NCI-H1694 treated with DMSO at 0.1 percent for 48 hours (cell line): ENCODE measurements around the gene GRIN2C.
A peak's percentile ranks its signal among the peaks of the same experiment; 100 is the strongest.

Experiments
- DNase-seq: peaks from one replicate; lab custom pipeline; 2025; lab: John Stamatoyannopoulos, UW

The GRIN2C gene

DNA sequence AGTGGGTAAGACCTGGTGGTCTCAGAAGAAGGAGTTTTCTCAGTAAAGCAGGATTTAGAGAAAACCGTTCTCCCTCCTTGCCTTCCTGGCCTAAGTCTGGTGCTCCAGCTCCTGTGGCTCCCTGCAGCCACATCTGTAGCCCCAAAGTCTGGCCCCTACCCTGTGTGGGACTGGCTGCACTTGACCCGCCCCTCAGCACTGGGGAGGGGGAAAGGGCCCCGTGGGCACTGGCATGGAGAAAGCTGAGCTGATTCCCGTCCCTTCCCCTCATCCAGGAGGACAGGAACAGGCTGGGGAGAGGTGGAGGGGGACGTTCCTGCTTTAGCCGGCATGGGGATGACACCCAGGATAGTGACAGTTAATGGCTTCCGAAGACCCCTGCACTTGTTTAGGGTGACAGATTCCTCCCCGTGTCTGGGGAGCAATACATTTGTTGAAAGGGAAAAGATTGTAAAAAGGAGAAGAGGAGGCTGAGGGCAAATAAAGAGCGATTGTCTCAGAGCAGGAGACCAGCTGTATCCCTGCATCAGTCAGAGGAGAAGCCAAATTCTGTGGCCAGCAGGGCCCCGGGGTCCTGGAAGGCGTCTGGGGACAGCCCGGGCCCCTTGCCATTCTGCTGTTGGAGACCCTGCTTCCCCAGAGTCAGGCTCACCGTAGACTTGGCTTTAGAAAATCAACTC is 37.9 kb downstream of the GRIN2C start:
- DNase-seq = no peak

DNA sequence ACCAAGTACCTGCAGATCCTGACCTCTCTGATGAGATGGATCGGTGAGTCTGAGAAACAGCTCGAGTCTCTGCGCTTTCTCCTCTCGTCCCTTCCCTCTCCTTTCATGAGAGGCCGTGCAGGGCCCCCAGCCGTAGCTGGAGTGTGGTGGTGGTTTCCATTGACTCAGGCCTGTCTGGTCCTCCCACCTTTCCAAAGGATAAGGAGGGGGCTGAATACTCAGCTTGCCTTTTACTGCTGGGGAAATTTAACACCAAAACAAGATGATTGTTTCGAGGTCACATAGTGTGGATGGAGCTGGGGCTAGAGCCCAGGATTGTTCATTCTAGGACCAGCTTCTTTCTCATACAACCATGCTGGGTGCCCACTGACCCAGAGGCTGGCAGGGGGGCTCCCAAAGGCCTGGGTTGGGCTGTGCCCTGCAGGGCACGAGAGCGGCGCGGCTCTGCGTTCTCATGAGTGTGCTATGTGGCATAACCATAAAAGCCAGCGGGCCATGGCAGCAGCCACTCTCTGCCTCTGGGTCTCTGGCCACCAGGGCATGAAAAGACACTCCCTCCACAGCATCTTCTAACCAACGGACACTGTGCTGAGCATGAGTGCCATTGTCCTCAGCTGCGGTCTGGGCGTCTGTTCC is 39.8 kb downstream of the GRIN2C start:
- DNase-seq = no peak

DNA sequence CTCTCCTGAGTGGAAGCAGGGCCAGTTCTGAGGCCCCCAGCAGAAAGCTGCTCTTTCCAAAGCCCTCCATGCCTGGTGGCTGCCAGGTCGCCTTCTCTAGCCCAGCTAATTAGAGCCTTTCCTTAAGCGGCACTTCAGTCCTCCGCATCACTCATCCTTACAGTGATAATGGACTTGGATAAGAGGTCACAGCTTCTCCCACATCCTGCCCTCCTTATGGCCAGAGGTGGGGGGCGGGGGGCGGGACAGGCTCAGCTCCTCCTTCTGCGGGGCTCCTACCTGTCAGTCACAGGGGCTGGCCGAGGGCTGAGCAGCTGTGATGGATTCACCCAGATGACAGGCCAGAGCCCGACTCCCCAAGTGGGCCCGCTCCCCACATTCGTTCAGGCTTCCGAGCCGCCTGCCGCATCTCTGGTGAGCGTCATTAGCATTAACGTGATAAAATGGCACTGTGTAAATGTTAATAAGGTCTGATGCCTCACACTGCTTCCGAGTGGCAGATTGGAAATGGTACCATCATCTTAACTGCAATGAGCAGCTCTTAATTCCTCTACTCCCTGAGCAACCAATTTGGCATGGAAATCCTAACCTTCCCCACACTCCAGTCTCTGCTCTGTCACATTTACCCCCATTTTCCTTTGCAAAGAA is 41.3 kb downstream of the GRIN2C start:
- DNase-seq = no peak

- DNase-seq = peak; percentile 90
Observed at GRCh38 chr17:74816905-74817620, 42.6 kb downstream of the GRIN2C start.

- DNase-seq = peak; percentile 51
Observed at GRCh38 chr17:74815550-74816370, 43.9 kb downstream of the GRIN2C start.

- DNase-seq = no peak
Observed at GRCh38 chr17:74815067-74815466, 44.6 kb downstream of the GRIN2C start.

DNA sequence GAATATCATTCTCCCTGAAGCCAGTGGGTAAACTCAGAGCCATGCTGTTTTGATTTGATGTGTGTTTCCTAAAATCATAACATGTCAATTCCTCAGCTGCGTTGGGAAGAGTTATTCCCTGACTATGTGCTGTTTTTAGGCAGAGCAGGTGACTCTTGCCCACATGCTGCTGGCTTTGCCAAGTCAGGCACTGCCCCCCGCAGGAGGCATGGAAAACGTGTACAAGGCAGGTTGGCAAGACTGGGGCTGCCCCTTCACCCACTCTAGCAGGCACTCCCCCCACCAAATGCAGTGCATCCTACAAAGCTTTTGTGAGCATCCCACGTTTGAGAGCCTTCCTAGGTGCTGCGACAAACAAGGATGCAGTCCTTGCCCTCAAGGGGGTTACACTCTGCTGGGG is 45.2 kb downstream of the GRIN2C start:
- peak; percentile 40 for DNase-seq

DNA sequence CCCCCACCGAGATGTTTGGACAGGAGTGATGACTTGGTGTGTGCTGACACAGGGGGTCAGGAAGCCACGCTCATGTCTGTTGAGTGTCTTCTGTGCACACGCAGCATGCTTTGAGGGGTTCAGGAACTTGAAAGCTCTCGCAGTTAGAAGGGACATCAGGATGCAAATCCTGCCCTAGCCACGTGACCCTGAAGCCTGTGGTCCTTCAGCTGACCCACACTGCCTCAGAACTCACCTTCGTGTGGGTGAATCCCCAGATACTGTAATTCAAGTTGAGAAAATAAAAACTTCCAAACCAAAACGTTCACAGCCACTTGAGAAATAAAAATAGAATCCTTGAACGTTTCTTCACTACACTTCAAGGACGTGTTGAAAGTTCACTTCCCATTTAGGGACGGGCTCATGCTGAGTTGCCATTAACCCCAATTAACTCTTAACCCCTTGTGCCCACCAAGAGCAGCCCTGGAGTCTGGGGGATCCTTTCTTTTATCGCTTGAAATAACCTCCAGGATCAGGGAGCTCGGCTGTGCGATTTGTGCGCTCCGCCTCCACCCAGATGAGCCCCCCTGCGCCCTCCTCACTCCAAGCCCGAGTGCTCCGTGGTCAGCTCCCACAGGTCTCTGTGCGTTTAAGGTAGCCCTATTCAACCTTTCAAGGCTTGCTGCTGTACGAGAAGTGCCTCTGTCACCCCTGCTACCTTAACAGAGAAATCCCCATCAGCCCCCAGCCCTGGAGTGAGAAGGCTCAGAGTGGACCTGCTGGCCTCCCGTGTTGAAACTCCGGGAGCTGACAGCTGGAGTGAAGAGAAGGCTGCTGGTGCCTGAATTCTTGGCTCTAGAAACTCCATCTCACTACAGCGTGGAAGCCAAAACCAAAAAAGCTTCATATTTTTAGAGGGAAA is 47.3 kb downstream of the GRIN2C start:
- no peak for DNase-seq

- DNase-seq = no peak
Observed at GRCh38 chr17:74810699-74811485, 48.8 kb downstream of the GRIN2C start.

DNA sequence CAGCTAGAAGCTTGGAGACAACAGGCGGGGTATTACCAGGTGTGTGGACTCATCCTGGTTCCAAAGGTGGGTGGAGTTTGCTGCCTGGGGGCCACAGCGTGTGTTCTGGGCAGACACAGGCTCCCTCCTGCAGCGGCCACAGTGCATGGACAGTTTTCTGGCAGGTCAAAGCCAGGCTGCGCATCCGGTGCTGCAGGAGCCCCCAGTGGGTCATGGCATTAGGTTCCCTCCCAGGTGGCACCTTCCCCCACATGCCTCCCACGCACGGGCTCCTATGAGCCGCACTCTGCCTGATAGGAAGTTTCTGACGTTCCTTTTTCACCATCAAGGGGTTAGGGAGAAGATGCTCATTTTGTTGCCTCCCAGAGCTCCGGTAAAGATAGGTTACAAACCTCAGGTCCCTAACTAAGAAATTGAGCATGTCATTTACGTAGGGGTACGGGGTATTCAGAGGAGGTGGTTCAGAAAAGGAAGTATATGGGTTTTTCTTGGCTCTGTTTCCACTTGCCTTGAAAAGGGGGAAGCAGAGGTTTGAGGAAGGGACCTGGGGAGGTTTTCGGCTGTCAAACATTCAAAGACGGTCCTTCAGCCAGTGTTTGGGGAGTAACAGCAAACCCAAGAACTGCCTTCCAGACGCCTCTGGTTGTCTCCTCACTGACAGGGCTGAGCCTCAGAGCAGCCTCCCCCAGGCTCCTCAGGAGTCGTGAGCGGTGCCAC is 50.8 kb downstream of the GRIN2C start:
- DNase-seq = no peak

DNA sequence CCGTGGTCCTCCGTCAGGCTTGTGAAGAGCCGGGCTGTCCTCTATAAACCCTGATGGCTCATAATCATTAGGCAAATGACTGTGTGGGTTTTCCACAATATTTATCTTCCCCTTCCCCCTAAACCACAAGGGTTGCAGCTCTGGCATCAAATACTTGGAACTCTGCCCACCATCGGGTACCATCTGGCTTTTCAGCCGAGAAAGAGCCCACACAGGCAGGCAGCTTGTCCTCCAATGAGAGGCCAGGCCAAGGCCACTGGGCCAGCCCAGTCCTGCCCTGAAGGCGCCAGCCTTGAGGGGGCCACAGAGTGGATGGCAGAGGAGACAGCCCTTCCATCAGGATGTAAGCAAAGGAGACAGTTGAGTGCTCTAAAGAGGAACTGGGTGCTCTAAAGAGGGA is 51.8 kb downstream of the GRIN2C start:
- peak; percentile 98 for DNase-seq

- DNase-seq = peak; percentile 55
Observed at GRCh38 chr17:74807441-74807840, 52.2 kb downstream of the GRIN2C start.

GRCh38 chr17:74806334-74806733 is 53.4 kb downstream of the GRIN2C start:
- DNase-seq = no peak

DNA sequence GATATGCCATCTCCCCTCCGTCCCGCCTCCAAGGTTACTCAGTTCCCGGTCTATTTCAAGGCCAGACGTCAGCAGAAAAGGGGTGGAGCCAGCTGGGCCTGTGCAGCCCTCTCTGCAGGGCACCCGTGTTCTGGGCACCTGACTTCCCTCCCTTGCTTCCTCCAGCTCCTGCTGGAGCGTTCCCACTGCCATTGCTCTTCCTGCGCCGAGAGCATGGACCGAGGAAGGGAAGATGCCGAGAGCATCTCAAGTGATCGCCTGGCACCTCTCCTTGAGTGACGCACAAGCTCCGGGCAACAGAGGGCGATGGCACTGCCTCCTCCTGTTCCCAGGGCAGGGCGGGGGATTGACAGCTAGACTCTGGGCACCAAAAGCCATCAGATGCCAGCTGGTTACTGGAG is 54.1 kb downstream of the GRIN2C start:
- no peak for DNase-seq

GRCh38 chr17:74804683-74805082 is 55.0 kb downstream of the GRIN2C start:
- no peak for DNase-seq

DNA sequence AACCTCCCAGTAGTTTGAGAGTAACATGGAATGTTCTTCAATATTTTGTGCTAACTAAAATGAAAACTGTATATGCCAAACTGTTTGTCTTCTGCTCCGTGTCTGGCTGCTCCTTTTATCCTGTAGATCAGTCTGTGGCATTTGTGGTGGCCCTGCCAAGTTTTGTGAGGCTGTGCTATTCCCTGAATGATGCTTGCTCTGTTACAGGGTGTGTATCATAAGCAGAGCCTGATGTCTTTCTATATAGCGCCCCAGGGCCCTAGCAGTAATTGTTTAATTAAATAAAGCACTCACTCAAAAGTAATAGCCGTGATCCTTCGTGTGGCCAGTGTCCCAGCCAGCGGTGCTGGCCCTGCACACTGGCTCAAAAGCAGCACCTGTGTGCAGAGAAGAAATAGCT is 55.7 kb downstream of the GRIN2C start:
- DNase-seq = peak; percentile 40

DNA sequence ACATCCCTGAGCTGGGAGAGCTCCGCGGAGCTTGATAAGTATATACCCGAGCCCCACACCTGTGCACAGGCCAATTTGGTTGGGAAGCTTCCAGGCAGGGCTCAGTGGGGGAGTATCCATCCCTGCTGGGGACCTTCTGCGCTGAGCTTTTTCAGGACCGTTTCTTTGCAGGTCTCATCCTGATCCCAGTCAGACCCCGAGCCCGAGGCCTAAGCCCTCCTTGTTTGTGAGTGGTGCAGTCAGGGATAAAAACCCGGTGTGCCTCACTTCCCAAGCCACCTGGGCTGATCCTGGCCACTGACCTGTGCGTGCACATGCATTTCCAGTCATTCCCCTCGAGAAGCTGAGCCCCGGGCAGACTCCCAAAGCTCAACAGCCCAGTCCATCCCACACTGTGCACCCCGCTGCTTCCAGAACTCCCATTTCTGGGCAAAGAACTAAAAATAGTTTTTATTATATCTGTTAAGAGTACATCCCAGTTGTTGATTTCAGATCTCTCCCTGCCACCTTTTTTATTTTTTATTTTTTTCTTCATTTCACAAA is 56.2 kb downstream of the GRIN2C start:
- no peak for DNase-seq

DNA sequence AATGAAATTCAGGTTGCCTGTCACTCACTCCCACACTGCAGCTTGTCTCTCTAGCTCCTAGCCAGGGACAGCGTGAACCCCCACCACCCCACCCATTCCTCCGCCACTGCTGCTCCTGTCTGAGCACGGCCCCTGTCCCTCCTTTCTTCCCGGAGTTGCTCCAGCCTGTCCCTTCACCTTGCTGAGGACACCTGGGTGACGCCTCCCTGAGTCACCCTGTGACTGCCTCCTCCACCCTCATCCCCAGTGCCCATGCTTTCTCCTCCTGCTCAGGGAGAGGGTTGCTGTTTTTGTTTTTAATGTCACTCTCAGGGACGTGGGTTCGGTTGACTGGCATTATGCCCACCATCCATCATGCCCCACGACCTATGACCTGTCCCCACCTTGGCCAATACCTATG is 57.8 kb downstream of the GRIN2C start:
- DNase-seq = no peak

DNA sequence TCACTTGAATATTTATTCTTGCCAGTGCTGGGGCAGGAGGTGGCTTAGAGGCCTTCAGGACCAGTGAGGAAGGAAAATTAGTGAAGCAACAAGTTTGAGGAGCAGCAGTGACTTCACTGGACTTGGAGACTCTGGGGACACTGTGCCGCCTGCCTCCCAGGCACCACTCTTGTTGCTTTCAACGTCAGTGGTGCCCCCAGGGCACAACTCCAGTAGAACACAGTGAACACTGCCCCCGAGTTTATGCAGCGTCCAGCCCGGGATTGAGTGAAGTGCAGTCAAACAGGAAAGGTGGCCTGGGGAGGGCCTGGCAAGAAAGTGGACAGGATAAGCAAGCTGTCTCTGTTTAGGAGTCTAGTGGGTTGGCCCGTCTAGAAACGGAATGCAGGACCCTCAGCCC is 59.2 kb downstream of the GRIN2C start:
- DNase-seq = no peak
